ENCODE measurements around the gene MADCAM1.

Gene MADCAM1

GRCh38 chr19:484494-484893 lies 11.8 kb upstream of the MADCAM1 start:
- Histone ChIP-seq H3K27me3 (ENCODE audit: control insufficient read depth, insufficient read depth, low read length) (peaks cover 27% of the 10 kb centered on the region), H3K36me3 (ENCODE audit: control insufficient read depth, insufficient read depth, low read length) (no peaks in the 10 kb centered on the region), H3K4me3 (ENCODE audit: low read length) (no peak overlapping the region), H3K9me3 (ENCODE audit: control insufficient read depth, low read length) (no peaks in the 10 kb centered on the region), H3K4me1 (ENCODE audit: control insufficient read depth, insufficient read depth, low read length) (peaks cover 7% of the 10 kb centered on the region), H3K9ac (ENCODE audit: low read length) (no peak overlapping the region)

- Histone ChIP-seq H3K27me3 (ENCODE audit: control insufficient read depth, insufficient read depth, low read length) (peaks cover 27% of the 10 kb centered on the region), H3K4me3 (ENCODE audit: low read length) (no peak overlapping the region), H3K9ac (ENCODE audit: low read length) (no peak overlapping the region), H3K36me3 (ENCODE audit: control insufficient read depth, insufficient read depth, low read length) (no peaks in the 10 kb centered on the region), H3K9me3 (ENCODE audit: control insufficient read depth, low read length) (no peaks in the 10 kb centered on the region), H3K4me1 (ENCODE audit: control insufficient read depth, insufficient read depth, low read length) (peaks cover 4% of the 10 kb centered on the region)
These were observed 11.2 kb upstream of the MADCAM1 start for GRCh38 chr19:485077-485476.

- Histone ChIP-seq H3K27me3 (ENCODE audit: control insufficient read depth, insufficient read depth, low read length) (peaks cover 27% of the 10 kb centered on the region), H3K4me3 (ENCODE audit: low read length) (no peak overlapping the region), H3K4me1 (ENCODE audit: control insufficient read depth, insufficient read depth, low read length) (peaks cover 3% of the 10 kb centered on the region), H3K9ac (ENCODE audit: low read length) (no peak overlapping the region), H3K36me3 (ENCODE audit: control insufficient read depth, insufficient read depth, low read length) (no peaks in the 10 kb centered on the region), H3K9me3 (ENCODE audit: control insufficient read depth, low read length) (no peaks in the 10 kb centered on the region)
These were observed 10.6 kb upstream of the MADCAM1 start for GRCh38 chr19:485583-486236.

- Histone ChIP-seq H3K4me1 (ENCODE audit: control insufficient read depth, insufficient read depth, low read length) (peaks cover 3% of the 10 kb centered on the region), H3K27me3 (ENCODE audit: control insufficient read depth, insufficient read depth, low read length) (peaks cover 21% of the 10 kb centered on the region), H3K36me3 (ENCODE audit: control insufficient read depth, insufficient read depth, low read length) (no peaks in the 10 kb centered on the region), H3K4me3 (ENCODE audit: low read length) (peak overlapping the region; percentile 84), H3K9me3 (ENCODE audit: control insufficient read depth, low read length) (no peaks in the 10 kb centered on the region), H3K9ac (ENCODE audit: low read length) (peak overlapping the region; percentile 92)
These were observed 7.5 kb upstream of the MADCAM1 start for GRCh38 chr19:488505-489417.

GRCh38 chr19:489418-490196 lies 6.7 kb upstream of the MADCAM1 start:
- peaks cover 3% of the 10 kb centered on the region for H3K4me1 ChIP-seq (ENCODE audit: control insufficient read depth, insufficient read depth, low read length)
- peak overlapping the region; percentile 73 for H3K9ac ChIP-seq (ENCODE audit: low read length)
- no peaks in the 10 kb centered on the region for H3K9me3 ChIP-seq (ENCODE audit: control insufficient read depth, low read length)
- no peaks in the 10 kb centered on the region for H3K36me3 ChIP-seq (ENCODE audit: control insufficient read depth, insufficient read depth, low read length)
- H3K27me3 ChIP-seq (ENCODE audit: control insufficient read depth, insufficient read depth, low read length) = peaks cover 17% of the 10 kb centered on the region
- no peak overlapping the region for H3K4me3 ChIP-seq (ENCODE audit: low read length)

- Histone ChIP-seq H3K27me3 (ENCODE audit: control insufficient read depth, insufficient read depth, low read length) (peaks cover 10% of the 10 kb centered on the region), H3K4me3 (ENCODE audit: low read length) (no peak overlapping the region), H3K9me3 (ENCODE audit: control insufficient read depth, low read length) (no peaks in the 10 kb centered on the region), H3K9ac (ENCODE audit: low read length) (no peak overlapping the region), H3K4me1 (ENCODE audit: control insufficient read depth, insufficient read depth, low read length) (peaks cover 3% of the 10 kb centered on the region), H3K36me3 (ENCODE audit: control insufficient read depth, insufficient read depth, low read length) (no peaks in the 10 kb centered on the region)
These were observed 5.0 kb upstream of the MADCAM1 start for GRCh38 chr19:491146-491741.

- H3K4me3 ChIP-seq (ENCODE audit: low read length) = no peak overlapping the region
- no peaks in the 10 kb centered on the region for H3K36me3 ChIP-seq (ENCODE audit: control insufficient read depth, insufficient read depth, low read length)
- no peak overlapping the region for H3K9ac ChIP-seq (ENCODE audit: low read length)
- H3K4me1 ChIP-seq (ENCODE audit: control insufficient read depth, insufficient read depth, low read length) = peaks cover 3% of the 10 kb centered on the region
- H3K9me3 ChIP-seq (ENCODE audit: control insufficient read depth, low read length) = no peaks in the 10 kb centered on the region
- peaks cover 11% of the 10 kb centered on the region for H3K27me3 ChIP-seq (ENCODE audit: control insufficient read depth, insufficient read depth, low read length)
These were observed 4.2 kb upstream of the MADCAM1 start for GRCh38 chr19:492091-492531.

- peaks cover 6% of the 10 kb centered on the region for H3K4me1 ChIP-seq (ENCODE audit: control insufficient read depth, insufficient read depth, low read length)
- no peak overlapping the region for H3K4me3 ChIP-seq (ENCODE audit: low read length)
- H3K9me3 ChIP-seq (ENCODE audit: control insufficient read depth, low read length) = no peaks in the 10 kb centered on the region
- H3K27me3 ChIP-seq (ENCODE audit: control insufficient read depth, insufficient read depth, low read length) = peaks cover 21% of the 10 kb centered on the region
- no peaks in the 10 kb centered on the region for H3K36me3 ChIP-seq (ENCODE audit: control insufficient read depth, insufficient read depth, low read length)
- H3K9ac ChIP-seq (ENCODE audit: low read length) = no peak overlapping the region
These were observed 2.7 kb upstream of the MADCAM1 start for GRCh38 chr19:493391-494170.

GRCh38 chr19:494171-495080 lies 1.9 kb upstream of the MADCAM1 start:
- H3K4me3 ChIP-seq (ENCODE audit: low read length) = no peak overlapping the region
- no peaks in the 10 kb centered on the region for H3K36me3 ChIP-seq (ENCODE audit: control insufficient read depth, insufficient read depth, low read length)
- H3K9ac ChIP-seq (ENCODE audit: low read length) = no peak overlapping the region
- peaks cover 28% of the 10 kb centered on the region for H3K27me3 ChIP-seq (ENCODE audit: control insufficient read depth, insufficient read depth, low read length)
- no peaks in the 10 kb centered on the region for H3K9me3 ChIP-seq (ENCODE audit: control insufficient read depth, low read length)
- H3K4me1 ChIP-seq (ENCODE audit: control insufficient read depth, insufficient read depth, low read length) = peaks cover 5% of the 10 kb centered on the region

- Histone ChIP-seq H3K36me3 (ENCODE audit: control insufficient read depth, insufficient read depth, low read length) (no peaks in the 10 kb centered on the region), H3K4me1 (ENCODE audit: control insufficient read depth, insufficient read depth, low read length) (peaks cover 3% of the 10 kb centered on the region), H3K9me3 (ENCODE audit: control insufficient read depth, low read length) (no peaks in the 10 kb centered on the region), H3K9ac (ENCODE audit: low read length) (no peak overlapping the region), H3K27me3 (ENCODE audit: control insufficient read depth, insufficient read depth, low read length) (peaks cover 30% of the 10 kb centered on the region), H3K4me3 (ENCODE audit: low read length) (no peak overlapping the region)
These were observed 1.2 kb upstream of the MADCAM1 start for GRCh38 chr19:495081-495401.
